Activated naive CD8-positive, alpha-beta T cell treated with anti-CD3 and anti-CD28 coated beads, Interleukin-2, amount 10 ng/mL, durations not matched to agents 7 days and 5 days (primary cell): ENCODE results near the gene GNAI2. TPM values are rescaled to one million over a fixed set of nuclear protein-coding genes. Genes with fewer than 3 reads are reported as not detected.

ENCODE experiments used
- ATAC-seq: fragments of 150-1000 bp; cut with Tn5 transposase; one replicate; pipeline ENCODE4 v1.10.0; 2021; ENCODE audit warnings: low read depth, moderate library complexity
- POLR2A ChIA-PET: fragments of 350-600 bp; sonication (Branson Sonifier 250); formaldehyde crosslinking; loops from one replicate; lab custom pipeline; 2021; ENCODE audit warnings: antibody characterized with exemption; lab: Charles Lee
- DNase-seq: peaks from one replicate; pipeline ENCODE4 v3.0.0; 2021
- H3K27ac Mint-ChIP-seq: one replicate; pipeline ENCODE4 v1.8.0; 2022; ENCODE audit warnings: mild to moderate bottlenecking, mixed read lengths
- H3K27me3 Mint-ChIP-seq: one replicate; pipeline ENCODE4 v1.8.0; 2022; ENCODE audit warnings: mild to moderate bottlenecking, moderate library complexity, mixed read lengths
- H3K36me3 Mint-ChIP-seq: one replicate; pipeline ENCODE4 v1.8.0; 2021; ENCODE audit warnings: mild to moderate bottlenecking, mixed read lengths
- H3K4me1 Mint-ChIP-seq: one replicate; pipeline ENCODE4 v1.8.0; 2021; ENCODE audit warnings: mixed read lengths
- H3K4me3 Mint-ChIP-seq: one replicate; pipeline ENCODE4 v1.8.0; 2022; ENCODE audit warnings: mild to moderate bottlenecking, moderate library complexity, mixed read lengths
- H3K9me3 Mint-ChIP-seq: one replicate; pipeline ENCODE4 v1.8.0; 2021; ENCODE audit warnings: mixed read lengths
- total RNA-seq, 2 experiments: library from RNA; stranded (reverse); gene quantifications; one replicate each; pipeline ENCODE4 v1.2.3, GENCODE V29; 2021

GNAI2 gene
- total RNA-seq, result 100 to 1,000 TPM; 435 to 448 TPM

- Mint-ChIP-seq H3K4me3 (peak within 1 kb of the TSS; percentile 100), H3K9me3 (no peaks in the 10 kb centered on the region), H3K27me3 (no peaks in the 10 kb centered on the region), H3K27ac (peak within 1 kb of the TSS; percentile 99), H3K4me1 (peaks cover 22% of the 10 kb centered on the region), H3K36me3 (peaks cover 16% of the 10 kb centered on the region)
- ATAC-seq (peak; percentile 90), DNase-seq (peak; percentile 98)
- POLR2A ChIA-PET, result interaction anchor here (0.6 to 3.4 kb wide), 14 partner anchors 8 to 1982 kb away, joined by 3 to 48 read pairs (median 5); partner anchors contain the start of genes C3orf18, DCAF1, HYAL3 and NAA80
Observed at GRCh38 chr3:50235716-50236483, at the start of gene GNAI2. Gene GNAI2 (plus strand): TSS chr3:50236204. CDS start chr3:50236336, 132 bp downstream.

GRCh38 chr3:50187750-50188149, 48.3 kb upstream of the GNAI2 start:
- POLR2A ChIA-PET, result no interaction called here
- no peaks in the 10 kb centered on the region for H3K4me1 Mint-ChIP-seq
- H3K36me3 Mint-ChIP-seq, result no peaks in the 10 kb centered on the region
- H3K27ac Mint-ChIP-seq, result no peak overlapping the region
- H3K9me3 Mint-ChIP-seq, result no peaks in the 10 kb centered on the region
- no peak for ATAC-seq
- DNase-seq, result no peak
- peaks cover 6% of the 10 kb centered on the region for H3K27me3 Mint-ChIP-seq
- no peak overlapping the region for H3K4me3 Mint-ChIP-seq

- POLR2A ChIA-PET, result no interaction called here
- no peak overlapping the region for H3K4me3 Mint-ChIP-seq
Observed at GRCh38 chr3:50189274-50189673, 46.7 kb upstream of the GNAI2 start.

GRCh38 chr3:50189989-50190388, 46.0 kb upstream of the GNAI2 start:
- Mint-ChIP-seq H3K27ac (no peak overlapping the region), H3K4me3 (no peak overlapping the region), H3K27me3 (peaks cover 15% of the 10 kb centered on the region), H3K9me3 (no peaks in the 10 kb centered on the region), H3K4me1 (peaks cover 3% of the 10 kb centered on the region), H3K36me3 (no peaks in the 10 kb centered on the region)
- DNase-seq, result no peak
- POLR2A ChIA-PET, result interaction anchor here (0.7 kb wide), 1 partner anchor 79 kb away, joined by 3 read pairs; the partner anchor contains the start of gene SEMA3B
- ATAC-seq, result no peak

More at GRCh38 chr3:50189274-50189673, 46.7 kb upstream of the GNAI2 start:
- peaks cover 15% of the 10 kb centered on the region for H3K27me3 Mint-ChIP-seq
- ATAC-seq, result peak; percentile 57
- no peak overlapping the region for H3K27ac Mint-ChIP-seq
- no peaks in the 10 kb centered on the region for H3K9me3 Mint-ChIP-seq
- no peaks in the 10 kb centered on the region for H3K4me1 Mint-ChIP-seq
- DNase-seq, result peak; percentile 51
- no peaks in the 10 kb centered on the region for H3K36me3 Mint-ChIP-seq

- no peaks in the 10 kb centered on the region for H3K9me3 Mint-ChIP-seq
- peaks cover 3% of the 10 kb centered on the region for H3K4me1 Mint-ChIP-seq
- peaks cover 16% of the 10 kb centered on the region for H3K27me3 Mint-ChIP-seq
- H3K36me3 Mint-ChIP-seq, result no peaks in the 10 kb centered on the region
- no peak within 1 kb of the TSS for H3K27ac Mint-ChIP-seq
- POLR2A ChIA-PET, result interaction anchor here (0.6 to 0.7 kb wide), 2 partner anchors 78 to 93 kb away, joined by 3 to 4 read pairs; partner anchors contain the start of gene SEMA3B
- no peak for DNase-seq
- H3K4me3 Mint-ChIP-seq, result no peak within 1 kb of the TSS
- ATAC-seq, result no peak
Observed at GRCh38 chr3:50190936-50191660, 44.9 kb upstream of the GNAI2 start, which contains the start of gene GNAT1. Gene GNAT1 (plus strand): TSS chr3:50191610. CDS start chr3:50191726, 116 bp downstream.

GRCh38 chr3:50192124-50192523, 43.9 kb upstream of the GNAI2 start:
- POLR2A ChIA-PET, result no interaction called here
- Mint-ChIP-seq H3K4me1 (peaks cover 3% of the 10 kb centered on the region), H3K36me3 (no peaks in the 10 kb centered on the region), H3K27me3 (peaks cover 20% of the 10 kb centered on the region), H3K9me3 (no peaks in the 10 kb centered on the region), H3K27ac (no peak overlapping the region), H3K4me3 (no peak overlapping the region)
- DNase-seq, result no peak
- ATAC-seq, result no peak

GRCh38 chr3:50192689-50193141, 43.3 kb upstream of the GNAI2 start:
- Mint-ChIP-seq H3K36me3 (no peaks in the 10 kb centered on the region), H3K27ac (no peak overlapping the region), H3K4me3 (no peak overlapping the region), H3K9me3 (no peaks in the 10 kb centered on the region), H3K4me1 (peaks cover 3% of the 10 kb centered on the region), H3K27me3 (peaks cover 22% of the 10 kb centered on the region)
- DNase-seq, result peak; percentile 90
- ATAC-seq, result peak; percentile 36
- POLR2A ChIA-PET, result no interaction called here

- Mint-ChIP-seq H3K4me3 (no peak overlapping the region), H3K27ac (no peak overlapping the region), H3K4me1 (peaks cover 3% of the 10 kb centered on the region), H3K27me3 (peaks cover 24% of the 10 kb centered on the region), H3K36me3 (no peaks in the 10 kb centered on the region), H3K9me3 (no peaks in the 10 kb centered on the region)
- POLR2A ChIA-PET, result interaction anchor here (1.4 to 2.7 kb wide), 2 partner anchors 33 to 67 kb away, joined by 3 to 30 read pairs; no protein-coding TSS in a partner anchor
- DNase-seq (no peak), ATAC-seq (no peak)
Observed at GRCh38 chr3:50193286-50193685, 42.7 kb upstream of the GNAI2 start.

- Mint-ChIP-seq H3K4me3 (no peak overlapping the region), H3K27ac (no peak overlapping the region), H3K4me1 (peaks cover 3% of the 10 kb centered on the region), H3K9me3 (no peaks in the 10 kb centered on the region), H3K36me3 (no peaks in the 10 kb centered on the region), H3K27me3 (peaks cover 26% of the 10 kb centered on the region)
- POLR2A ChIA-PET, result interaction anchor here (1.0 to 2.7 kb wide), 4 partner anchors 27 to 82 kb away, joined by 3 to 30 read pairs (median 8); no protein-coding TSS in a partner anchor
- no peak for ATAC-seq
- DNase-seq, result peak; percentile 50
Observed at GRCh38 chr3:50193746-50194127, 42.3 kb upstream of the GNAI2 start.

- peak; percentile 89 for ATAC-seq
- no peak overlapping the region for H3K27ac Mint-ChIP-seq
- DNase-seq, result peak; percentile 89
- H3K9me3 Mint-ChIP-seq, result no peaks in the 10 kb centered on the region
- POLR2A ChIA-PET, result interaction anchor here (0.7 to 2.7 kb wide), 9 partner anchors 10 to 82 kb away, joined by 3 to 30 read pairs (median 5); partner anchors contain the start of gene SLC38A3
- peak overlapping the region; percentile 51 for H3K4me3 Mint-ChIP-seq
- H3K27me3 Mint-ChIP-seq, result peaks cover 31% of the 10 kb centered on the region
- no peaks in the 10 kb centered on the region for H3K36me3 Mint-ChIP-seq
- peaks cover 3% of the 10 kb centered on the region for H3K4me1 Mint-ChIP-seq
Observed at GRCh38 chr3:50194128-50194902, 41.7 kb upstream of the GNAI2 start.

- DNase-seq (peak; percentile 58), ATAC-seq (peak; percentile 32)
- H3K27ac Mint-ChIP-seq, result no peak overlapping the region
- POLR2A ChIA-PET, result interaction anchor here (0.7 to 2.7 kb wide), 9 partner anchors 9 to 81 kb away, joined by 3 to 30 read pairs (median 5); partner anchors contain the start of gene SLC38A3
- peaks cover 31% of the 10 kb centered on the region for H3K27me3 Mint-ChIP-seq
- H3K4me1 Mint-ChIP-seq, result peaks cover 3% of the 10 kb centered on the region
- H3K9me3 Mint-ChIP-seq, result no peaks in the 10 kb centered on the region
- no peaks in the 10 kb centered on the region for H3K36me3 Mint-ChIP-seq
- peak overlapping the region; percentile 51 for H3K4me3 Mint-ChIP-seq
Observed at GRCh38 chr3:50194903-50195500, 41.0 kb upstream of the GNAI2 start.
